Suppressor macrophage (primary cell): Measurements from ENCODE around the gene APOBR.
"Not testable (repeated sequence)": the region's sequence is repeated elsewhere in the genome, so short reads cannot be mapped to it uniquely, and the experiment has no call there.

ENCODE experiments used
- DNase-seq, 4 experiments: peaks; one replicate each; pipeline ENCODE4 v3.0.0-alpha.2; 2020 to 2022

Gene APOBR

GRCh38 chr16:28528463-28528867 is 34.0 kb downstream of the APOBR start:
- DNase-seq = no peak

DNA sequence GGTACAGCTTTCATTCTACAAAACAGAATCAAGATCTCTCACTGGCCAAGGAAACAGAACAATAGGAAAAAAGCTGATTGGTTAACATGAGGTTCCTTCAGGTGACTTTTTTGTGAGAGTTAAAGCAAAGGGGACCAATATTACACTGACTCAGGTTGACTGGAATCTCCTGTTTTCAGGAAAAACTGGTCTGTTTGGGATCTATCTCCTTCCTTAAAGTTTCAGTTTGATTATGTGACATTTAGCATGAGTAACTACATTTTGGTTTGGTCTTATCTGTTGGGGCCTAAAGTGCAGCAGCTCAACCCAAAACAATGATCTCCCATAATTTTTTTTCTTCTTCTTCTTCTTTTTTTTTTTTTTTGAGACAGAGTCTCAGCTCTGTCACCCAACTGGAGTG is 34.7 kb downstream of the APOBR start:
- no peak for DNase-seq

- peak; percentile 42 to 75 (median 70) for DNase-seq
Measured at GRCh38 chr16:28531777-28532744, 37.6 kb downstream of the APOBR start.

DNA sequence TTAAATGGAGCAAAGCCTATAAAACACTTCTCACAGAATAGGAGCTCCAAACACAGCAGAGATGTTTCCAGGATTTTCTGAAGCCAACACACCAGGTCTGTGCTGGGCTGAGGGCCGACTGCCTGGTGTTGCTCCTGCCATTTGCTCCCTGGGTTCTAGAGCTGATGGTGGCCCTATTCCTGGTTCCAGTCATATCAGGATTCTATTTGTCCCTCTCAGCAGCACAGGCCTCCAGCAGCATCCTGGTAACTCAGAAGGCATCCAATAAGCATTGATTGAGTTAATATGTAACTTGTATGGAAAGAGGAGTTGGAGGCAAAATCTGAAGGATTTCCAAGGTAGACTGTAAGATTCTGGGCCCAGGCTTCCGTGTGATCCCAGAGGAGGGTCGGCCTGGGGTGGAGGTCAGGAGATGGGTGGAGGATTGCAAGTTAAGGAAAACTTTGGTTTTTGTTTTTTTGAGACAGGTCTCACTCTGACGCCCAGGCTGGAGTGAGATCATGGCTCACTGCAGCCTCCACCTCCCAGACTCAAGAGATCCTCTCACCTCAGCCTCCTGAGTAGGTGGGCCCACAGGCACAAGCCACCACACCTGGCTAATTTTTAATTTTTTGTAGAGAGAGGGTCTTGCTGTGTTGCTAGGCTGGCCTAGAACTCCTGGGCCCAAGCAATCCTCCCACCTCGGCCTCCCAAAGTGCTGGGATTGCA is 38.7 kb downstream of the APOBR start:
- DNase-seq = no peak

- peak; percentile 91 to 96 (median 94) for DNase-seq
Measured at GRCh38 chr16:28534542-28535373, 40.3 kb downstream of the APOBR start.

- DNase-seq = no peak
Measured at GRCh38 chr16:28537076-28537475, 42.6 kb downstream of the APOBR start.

- DNase-seq = no peak
Measured at GRCh38 chr16:28537964-28538732, 43.7 kb downstream of the APOBR start.

- peak; percentile 19 to 52 (median 42) for DNase-seq
Measured at GRCh38 chr16:28538733-28539596, 44.5 kb downstream of the APOBR start, which contains the start of gene NUPR1. Gene NUPR1, minus strand, starts transcription at chr16:28538974. Its CDS starts 67 bp downstream, at chr16:28538907.

DNA sequence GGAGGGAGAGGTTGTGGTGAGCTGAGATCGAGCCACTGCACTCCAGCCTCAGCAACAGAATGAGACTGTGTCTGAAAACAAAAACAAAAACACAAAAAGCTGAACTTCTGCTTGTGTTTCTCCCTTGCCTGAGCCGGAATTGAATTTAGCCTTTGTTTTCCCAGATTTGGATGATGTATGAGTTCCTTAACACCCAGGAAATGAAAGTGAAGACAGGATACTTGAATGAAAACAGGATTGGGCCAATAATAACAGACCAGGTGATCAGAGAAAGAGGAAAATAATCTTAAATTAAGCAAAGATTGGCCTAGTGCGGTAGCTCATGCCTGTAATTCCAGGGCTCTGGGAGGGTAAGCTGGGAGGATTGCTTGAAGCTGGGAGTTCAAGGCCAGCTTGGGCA is 45.9 kb downstream of the APOBR start:
- DNase-seq = no peak

DNA sequence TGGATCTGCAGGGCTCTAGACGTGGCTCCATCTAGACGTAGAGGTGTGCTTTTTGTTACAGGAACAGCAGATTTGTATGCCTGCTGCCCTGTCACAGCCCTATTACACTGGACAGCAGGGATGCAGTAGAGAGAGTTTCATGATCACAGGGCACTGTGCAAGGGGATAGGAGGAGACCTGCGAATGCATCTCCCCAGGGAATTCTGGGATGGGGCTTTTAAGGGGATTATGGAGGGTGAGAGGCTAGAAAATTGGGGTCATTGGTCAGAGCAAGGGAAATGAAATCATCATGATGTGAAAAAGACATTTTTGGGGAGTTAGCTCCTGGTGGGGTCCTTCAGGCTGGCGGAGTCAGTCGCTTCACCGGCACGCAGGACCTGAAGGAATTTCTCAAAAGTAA is 48.2 kb downstream of the APOBR start:
- DNase-seq = no peak

DNA sequence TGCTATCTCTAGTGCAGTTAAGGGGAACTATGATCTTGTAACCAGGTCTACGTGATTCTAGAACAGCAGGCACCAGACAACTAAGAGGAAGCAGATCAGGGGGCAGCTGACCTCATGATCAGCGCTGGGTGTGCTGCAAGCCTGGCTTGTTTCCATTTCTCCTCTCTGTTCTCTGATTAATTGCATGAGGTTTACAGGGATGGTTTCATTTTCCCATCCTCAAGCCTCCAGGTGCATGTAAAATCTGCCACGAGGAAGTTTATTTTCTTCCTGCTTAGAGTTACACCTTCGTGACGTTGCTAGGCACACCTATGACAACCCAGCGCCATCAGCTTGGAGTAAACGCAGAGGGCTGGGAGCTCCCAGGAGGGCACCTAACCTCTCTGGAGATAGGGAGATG is 48.6 kb downstream of the APOBR start:
- DNase-seq = peak; percentile 85 to 95 (median 92)

DNA sequence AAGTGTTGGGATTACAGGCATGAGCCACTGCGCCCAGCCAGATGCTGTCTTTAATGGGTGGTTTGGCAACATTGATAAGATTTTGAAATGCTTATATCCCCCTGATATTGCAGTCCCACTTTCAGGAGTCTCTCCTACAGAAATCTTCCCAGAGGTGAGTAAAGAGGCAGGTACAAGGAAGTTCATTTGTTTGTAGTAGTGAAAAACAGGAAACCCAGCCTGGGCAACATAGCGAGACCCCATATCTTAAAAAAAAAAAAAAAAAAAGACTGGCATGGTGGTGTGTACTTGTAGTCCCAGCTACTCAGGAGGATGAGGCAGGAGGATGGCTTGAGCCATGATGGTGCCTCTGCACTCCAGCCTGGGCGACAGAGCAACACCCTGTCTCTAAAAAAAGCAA is 50.6 kb downstream of the APOBR start:
- DNase-seq = no peak

- DNase-seq = not testable (repeated sequence)
Measured at GRCh38 chr16:28545964-28546363, 51.5 kb downstream of the APOBR start.

DNA sequence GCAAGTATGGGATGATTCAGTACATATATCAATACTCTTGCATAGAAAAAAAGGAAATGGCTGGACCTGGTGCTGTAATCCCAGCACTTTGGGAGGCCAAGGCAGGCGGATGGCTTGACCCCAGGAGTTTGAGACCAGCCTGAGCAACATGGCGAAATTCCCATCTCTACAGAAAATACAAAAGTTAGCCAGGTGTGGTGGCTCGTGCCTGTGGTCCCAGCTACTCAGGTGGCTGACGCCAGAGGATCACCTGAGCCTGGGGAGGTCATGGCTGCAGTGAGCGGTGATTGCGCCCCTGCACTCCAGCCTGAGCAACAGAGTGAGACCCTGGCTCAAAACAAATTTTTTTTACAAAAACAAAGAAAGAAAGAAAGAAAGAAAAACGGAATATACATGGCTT is 52.2 kb downstream of the APOBR start:
- DNase-seq = no peak

GRCh38 chr16:28548306-28548802 is 53.9 kb downstream of the APOBR start:
- no peak for DNase-seq
